Endothelial cell of umbilical vein (primary cell): ENCODE data around the gene DIO3. TPM values are rescaled to one million over a fixed set of nuclear protein-coding genes. Genes with fewer than 3 reads are reported as not detected.

Experiments used
- BruUV-seq: library from RNA; stranded (reverse); fragments of 400-500 nt; replicated peaks from 2 replicates; lab custom pipeline; 2021; lab: Mats Ljungman, UMichigan
- CTCF ChIA-PET: fragments of 300-600, 350-600 bp; sonication (Branson Sonifier 250); formaldehyde crosslinking; loops from one replicate; lab custom pipeline; 2021; ENCODE audit warnings: antibody characterized with exemption, inconsistent platforms; lab: Charles Lee
- POLR2A ChIA-PET: fragments of 300-600, 350-600 bp; sonication (Branson Sonifier 250); formaldehyde crosslinking; loops from one replicate; lab custom pipeline; 2021; ENCODE audit warnings: antibody characterized with exemption, inconsistent platforms; lab: Charles Lee
- DNase-seq: peaks from one replicate; pipeline ENCODE4 v3.0.0-alpha.2; 2011; ENCODE audit warnings: low read depth, low spot score
- FAIRE-seq: peaks from 2 replicates; lab custom pipeline; 2011; peaks lifted over from hg19 to GRCh38; lab: Jason Lieb, UNC
- H2AFZ ChIP-seq: 2 replicates; pipeline ENCODE4 v1.6.0; 2012; ENCODE audit warnings: low read depth, low read length, control low read depth, inconsistent platforms
- H3K27ac ChIP-seq: 2 replicates; pipeline ENCODE4 v1.5.1; 2011; ENCODE audit warnings: low read depth, mild to moderate bottlenecking, control low read depth, low read length, moderate library complexity; ENCODE audit not compliant: insufficient read depth
- H3K27me3 ChIP-seq, 2 experiments: 2 replicates each; pipeline versions ENCODE4 v1.6.0 to v1.6.1; 2011; ENCODE audit warnings: low read length in 2 of 2, mixed read lengths in 1 of 2; ENCODE audit not compliant: control insufficient read depth in 2 of 2, insufficient read depth in 2 of 2
- H3K36me3 ChIP-seq, 2 experiments: 2 replicates in 1 of 2; 3 replicates in 1 of 2; pipeline ENCODE4 v1.5.1; 2011; ENCODE audit warnings: low read length in 2 of 2, mild to moderate bottlenecking in 1 of 2, moderate library complexity in 1 of 2; ENCODE audit not compliant: control insufficient read depth in 2 of 2, insufficient read depth in 2 of 2; ENCODE audit errors: extremely low read depth in 1 of 2
- H3K4me1 ChIP-seq: 3 replicates; pipeline ENCODE4 v1.5.1; 2011; ENCODE audit warnings: mild to moderate bottlenecking, low read length; ENCODE audit not compliant: control insufficient read depth, insufficient read depth; ENCODE audit errors: extremely low read depth
- H3K4me2 ChIP-seq: 2 replicates; pipeline ENCODE4 v1.6.1; 2011; ENCODE audit warnings: low read length, control low read depth, mixed read lengths; ENCODE audit not compliant: insufficient read depth
- H3K4me3 ChIP-seq, 3 experiments: fragments of 200-600 bp in 1 of 3; sonication (generic), shearing (Covaris generic) in 1 of 3; replicated peaks in 1 of 3; 2 replicates each; pipeline ENCODE4 v1.5.1; 2011 to 2016; ENCODE audit warnings: control low read depth in 3 of 3, low read length in 3 of 3, mild to moderate bottlenecking in 2 of 3, inconsistent platforms in 1 of 3, low read depth in 1 of 3, moderate library complexity in 1 of 3; ENCODE audit not compliant: insufficient read depth in 1 of 3
- H3K79me2 ChIP-seq: 2 replicates; pipeline ENCODE4 v1.6.0; 2012; ENCODE audit warnings: low read length, inconsistent platforms; ENCODE audit not compliant: control insufficient read depth, insufficient read depth
- H3K9ac ChIP-seq: replicated peaks from 2 replicates; pipeline ENCODE3; 2011; ENCODE audit warnings: low read length, control low read depth; ENCODE audit not compliant: insufficient read depth; ENCODE audit errors: extremely low read depth
- H3K9me1 ChIP-seq: replicated peaks from 3 replicates; pipeline ENCODE4 v1.6.0; 2011; ENCODE audit warnings: mild to moderate bottlenecking, low read length; ENCODE audit not compliant: control insufficient read depth, insufficient read depth; ENCODE audit errors: extremely low read depth
- H3K9me3 ChIP-seq: replicated peaks from 2 replicates; pipeline ENCODE4 v1.5.1; 2012; ENCODE audit warnings: low read length, inconsistent platforms; ENCODE audit not compliant: control insufficient read depth, insufficient read depth
- H4K20me1 ChIP-seq: replicated peaks from 2 replicates; pipeline ENCODE3; 2011; ENCODE audit warnings: mild to moderate bottlenecking, low read length; ENCODE audit not compliant: control insufficient read depth, insufficient read depth; ENCODE audit errors: extremely low read depth
- CTCF ChIP-seq, 2 donors: IDR thresholded peaks; 1 replicate in 1 of 2; 2 replicates in 1 of 2; pipeline ENCODE4 v1.5.1; 2011; ENCODE audit warnings: low read length in 2 of 2, mild to moderate bottlenecking in 2 of 2, moderate library complexity in 2 of 2, control low read depth in 1 of 2, inconsistent platforms in 1 of 2, low read depth in 1 of 2; ENCODE audit not compliant: insufficient read depth in 1 of 2; ENCODE audit errors: extremely low read depth in 1 of 2
- EZH2 ChIP-seq: IDR thresholded peaks from 2 replicates; pipeline ENCODE4 v1.6.1; 2012; ENCODE audit warnings: borderline replicate concordance, low read depth, mild to moderate bottlenecking, moderate library complexity, low read length, inconsistent platforms; ENCODE audit not compliant: severe bottlenecking
- FOS ChIP-seq: IDR thresholded peaks from 2 replicates; pipeline ENCODE4 v1.6.1; 2011; ENCODE audit warnings: mild to moderate bottlenecking, low read length, moderate library complexity, borderline replicate concordance; ENCODE audit not compliant: insufficient read depth
- GATA2 ChIP-seq: IDR thresholded peaks from 2 replicates; pipeline ENCODE4 v1.7.0; 2011; ENCODE audit warnings: low read depth, mild to moderate bottlenecking, moderate library complexity, mixed read lengths, low read length; ENCODE audit not compliant: insufficient read length, insufficient read depth
- JUN ChIP-seq: IDR thresholded peaks from 2 replicates; pipeline ENCODE4 v1.6.1; 2011; ENCODE audit warnings: borderline replicate concordance, low read depth; ENCODE audit not compliant: insufficient read length, insufficient read depth
- MAX ChIP-seq: IDR thresholded peaks from 2 replicates; pipeline ENCODE4 v1.6.1; 2011; ENCODE audit not compliant: insufficient read depth, insufficient read length
- MYC ChIP-seq: IDR thresholded peaks from one replicate; pipeline ENCODE4 v1.6.1; 2011; ENCODE audit warnings: mild to moderate bottlenecking, low read depth, low read length
- POLR2A ChIP-seq: IDR thresholded peaks from 2 replicates; pipeline ENCODE4 v1.6.1; 2012; ENCODE audit warnings: low read depth, mild to moderate bottlenecking, control low read depth, low read length
- POLR2AphosphoS5 ChIP-seq: IDR thresholded peaks from 2 replicates; pipeline ENCODE4 v1.6.1; 2012; ENCODE audit warnings: low read depth, mild to moderate bottlenecking, control low read depth, low read length, moderate library complexity; ENCODE audit not compliant: insufficient read depth
- dilution Hi-C: fragments of 300-500 bp; cut with MboI; formaldehyde crosslinking; loops from one replicate; pipeline ENCODE4 v1.15.0; 2019; ENCODE audit warnings: low sequenced_read_pairs; ENCODE audit not compliant: extremely low pct_ligation_motif_present
- intact Hi-C: fragments of 100-400 bp; cut with micrococcal nuclease; formaldehyde crosslinking; loops from one replicate; pipeline ENCODE4 v1.10.0; 2022
- polyA plus RNA-seq, 4 experiments: library from polyadenylated mRNA; depleted of rRNA in 3 of 4; stranded (reverse) in 3 of 4; unstranded in 1 of 4; fragments of >200 nt; gene quantifications; 2 replicates each; pipeline versions ENCODE4 v1.2.1 to v1.2.3, GENCODE V29; 2011 to 2012; ENCODE audit warnings: missing spikeins in 1 of 4
- total RNA-seq: library from RNA; stranded (reverse); gene quantifications from 2 replicates; pipeline ENCODE4 v1.2.3, GENCODE V29; 2021

The DIO3 gene
- total and polyA plus RNA-seq, 2 donors (not counting 3 experiments of a cell fraction or from before 2014, with no cell fraction given): not detected

- Histone ChIP-seq H2AFZ (no peak overlapping the region), H3K36me3 (no peaks in the 10 kb centered on the region), H3K27me3 (no peaks in the 10 kb centered on the region), H3K9ac (no peak overlapping the region), H4K20me1 (no peaks in the 10 kb centered on the region), H3K4me3 (no peak overlapping the region), H3K79me2 (no peaks in the 10 kb centered on the region), H3K9me1 (no peaks in the 10 kb centered on the region), H3K4me1 (no peaks in the 10 kb centered on the region), H3K4me2 (no peak overlapping the region), H3K9me3 (no peaks in the 10 kb centered on the region), H3K27ac (no peak overlapping the region)
- dilution Hi-C loops: no loop called here
- DNase-seq (no peak), FAIRE-seq (no peak)
- intact Hi-C loops: no loop called here
- TF ChIP-seq GATA2 (no peak), CTCF (IDR thresholded peaks at IDR 0.05; ENCODE audit: extremely low read depth in 1 of 2, insufficient read depth in 1 of 2, low read depth in 1 of 2, low read length in 2 of 2) (no peak), EZH2 (no peak), FOS (no peak), MYC (no peak), JUN (no peak), POLR2A (no peak), POLR2AphosphoS5 (no peak), MAX (no peak)
- CTCF ChIA-PET: no interaction called here
- POLR2A ChIA-PET: no interaction called here
- BruUV-seq: no TSS peak
Observed at GRCh38 chr14:101581806-101582205, 20.5 kb downstream of the DIO3 start.
